ENCODE measurements around the gene KLHL5. TPM values are rescaled to one million over a fixed set of nuclear protein-coding genes. Genes with fewer than 3 reads are reported as not detected.

KLHL5 gene
- total RNA-seq, 2 donors from 2014 or later, result 25.1 to 41.1 TPM

GRCh38 chr4:39063430-39063829 is 1.4 kb downstream of the KLHL5 start:
- Histone ChIP-seq H3K27me3 (ENCODE audit: control insufficient read depth, insufficient read depth, low read length, poor library complexity, severe bottlenecking) (no peaks in the 10 kb centered on the region), H3K9ac (ENCODE audit: extremely low read depth, low read length, poor library complexity, severe bottlenecking) (no peak overlapping the region), H3K36me3 (ENCODE audit: control insufficient read depth, insufficient read depth, low read length) (no peaks in the 10 kb centered on the region), H3K9me3 (ENCODE audit: control insufficient read depth, low read length) (no peaks in the 10 kb centered on the region), H3K4me1 (ENCODE audit: control insufficient read depth, insufficient read depth, low read length) (no peaks in the 10 kb centered on the region), H3K27ac (ENCODE audit: low read depth, low read length) (no peak overlapping the region), H3K4me3 (ENCODE audit: low read length) (no peak overlapping the region)
- TF ChIP-seq, protein P1, sequence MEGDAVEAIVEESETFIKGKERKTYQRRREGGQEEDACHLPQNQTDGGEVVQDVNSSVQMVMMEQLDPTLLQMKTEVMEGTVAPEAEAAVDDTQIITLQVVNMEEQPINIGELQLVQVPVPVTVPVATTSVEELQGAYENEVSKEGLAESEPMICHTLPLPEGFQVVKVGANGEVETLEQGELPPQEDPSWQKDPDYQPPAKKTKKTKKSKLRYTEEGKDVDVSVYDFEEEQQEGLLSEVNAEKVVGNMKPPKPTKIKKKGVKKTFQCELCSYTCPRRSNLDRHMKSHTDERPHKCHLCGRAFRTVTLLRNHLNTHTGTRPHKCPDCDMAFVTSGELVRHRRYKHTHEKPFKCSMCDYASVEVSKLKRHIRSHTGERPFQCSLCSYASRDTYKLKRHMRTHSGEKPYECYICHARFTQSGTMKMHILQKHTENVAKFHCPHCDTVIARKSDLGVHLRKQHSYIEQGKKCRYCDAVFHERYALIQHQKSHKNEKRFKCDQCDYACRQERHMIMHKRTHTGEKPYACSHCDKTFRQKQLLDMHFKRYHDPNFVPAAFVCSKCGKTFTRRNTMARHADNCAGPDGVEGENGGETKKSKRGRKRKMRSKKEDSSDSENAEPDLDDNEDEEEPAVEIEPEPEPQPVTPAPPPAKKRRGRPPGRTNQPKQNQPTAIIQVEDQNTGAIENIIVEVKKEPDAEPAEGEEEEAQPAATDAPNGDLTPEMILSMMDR (conservative IDR thresholded peaks at IDR 0.05), result no peak
- Mint-ChIP-seq H3K4me3 (no peak overlapping the region), H3K36me3 (ENCODE audit: low read depth) (no peaks in the 10 kb centered on the region), H3K9me3 (no peaks in the 10 kb centered on the region), H3K27ac (no peak overlapping the region), H3K27me3 (ENCODE audit: insufficient read depth) (no peaks in the 10 kb centered on the region), H3K4me1 (peaks cover 10% of the 10 kb centered on the region)
- no peak for DNase-seq

GRCh38 chr4:39066371-39066770 is 4.3 kb downstream of the KLHL5 start:
- no peaks in the 10 kb centered on the region for H3K36me3 Mint-ChIP-seq (ENCODE audit: low read depth)
- no peak overlapping the region for H3K4me3 ChIP-seq (ENCODE audit: low read length)
- H3K4me1 Mint-ChIP-seq, result peaks cover 18% of the 10 kb centered on the region
- no peak overlapping the region for H3K9ac ChIP-seq (ENCODE audit: extremely low read depth, low read length, poor library complexity, severe bottlenecking)
- no peaks in the 10 kb centered on the region for H3K27me3 Mint-ChIP-seq (ENCODE audit: insufficient read depth)
- no peak overlapping the region for H3K27ac Mint-ChIP-seq
- 87 to 100% methylated on average over 1 to 2 of the region's 2 CpGs for WGBS, 2 experiments (ENCODE audit: insufficient coverage in 1 of 2, insufficient read length in 1 of 2)
- H3K27me3 ChIP-seq (ENCODE audit: control insufficient read depth, insufficient read depth, low read length, poor library complexity, severe bottlenecking), result no peaks in the 10 kb centered on the region
- H3K4me1 ChIP-seq (ENCODE audit: control insufficient read depth, insufficient read depth, low read length), result no peaks in the 10 kb centered on the region
- DNase-seq, result no peak
- H3K9me3 Mint-ChIP-seq, result no peaks in the 10 kb centered on the region
- no peaks in the 10 kb centered on the region for H3K36me3 ChIP-seq (ENCODE audit: control insufficient read depth, insufficient read depth, low read length)
- H3K27ac ChIP-seq (ENCODE audit: low read depth, low read length), result no peak overlapping the region
- no peak overlapping the region for H3K4me3 Mint-ChIP-seq
- TF ChIP-seq, protein P1 (conservative IDR thresholded peaks at IDR 0.05), result no peak
- no peaks in the 10 kb centered on the region for H3K9me3 ChIP-seq (ENCODE audit: control insufficient read depth, low read length)

DNA sequence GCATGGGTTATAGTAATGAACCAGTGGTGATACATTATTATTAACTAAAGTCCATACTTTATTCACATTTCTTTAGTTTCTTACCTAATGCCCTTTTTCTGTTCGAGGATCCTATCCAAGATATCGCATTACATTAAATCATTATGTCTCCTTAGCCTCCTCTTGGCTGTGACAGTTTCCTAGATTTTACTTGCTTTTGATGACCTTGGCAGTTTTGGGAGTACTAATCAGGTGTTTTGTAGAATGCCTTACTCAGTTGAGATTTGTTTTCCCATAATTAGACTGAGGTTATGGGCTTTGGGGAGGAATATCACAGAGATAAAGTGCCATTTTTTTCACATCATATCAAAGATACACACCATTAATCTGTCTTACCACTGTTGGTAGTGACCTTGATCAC is 5.0 kb downstream of the KLHL5 start:
- 90% methylated on average over 2 of the region's 2 CpGs; no CpG with 5 or more reads in 1 of the 2 experiments for WGBS, 2 experiments (ENCODE audit: insufficient coverage in 1 of 2, insufficient read length in 1 of 2)
- H3K27ac Mint-ChIP-seq, result no peak overlapping the region

More for the DNA sequence above, 5.0 kb downstream of the KLHL5 start:
- Histone ChIP-seq H3K36me3 (ENCODE audit: control insufficient read depth, insufficient read depth, low read length) (no peaks in the 10 kb centered on the region), H3K4me3 (ENCODE audit: low read length) (no peak overlapping the region), H3K27ac (ENCODE audit: low read depth, low read length) (no peak overlapping the region), H3K4me1 (ENCODE audit: control insufficient read depth, insufficient read depth, low read length) (no peaks in the 10 kb centered on the region), H3K9ac (ENCODE audit: extremely low read depth, low read length, poor library complexity, severe bottlenecking) (no peak overlapping the region), H3K27me3 (ENCODE audit: control insufficient read depth, insufficient read depth, low read length, poor library complexity, severe bottlenecking) (no peaks in the 10 kb centered on the region), H3K9me3 (ENCODE audit: control insufficient read depth, low read length) (no peaks in the 10 kb centered on the region)
- no peaks in the 10 kb centered on the region for H3K36me3 Mint-ChIP-seq (ENCODE audit: low read depth)
- no peaks in the 10 kb centered on the region for H3K9me3 Mint-ChIP-seq
- TF ChIP-seq, protein P1 (conservative IDR thresholded peaks at IDR 0.05), result no peak
- no peak for DNase-seq
- no peak overlapping the region for H3K4me3 Mint-ChIP-seq
- H3K4me1 Mint-ChIP-seq, result peaks cover 11% of the 10 kb centered on the region
- H3K27me3 Mint-ChIP-seq (ENCODE audit: insufficient read depth), result no peaks in the 10 kb centered on the region
